Activated T-helper 1 cell treated with Interleukin-2 at 50 U/mL for 16 hours (primary cell): ENCODE data around the gene TBX21.
A peak's percentile ranks its signal among the peaks of the same experiment; 100 is the strongest.

ENCODE experiments used
- DNase-seq: peaks from one replicate; pipeline ENCODE4 v3.0.0-alpha.2; 2020; ENCODE audit warnings: low read depth

The TBX21 gene, protein sequence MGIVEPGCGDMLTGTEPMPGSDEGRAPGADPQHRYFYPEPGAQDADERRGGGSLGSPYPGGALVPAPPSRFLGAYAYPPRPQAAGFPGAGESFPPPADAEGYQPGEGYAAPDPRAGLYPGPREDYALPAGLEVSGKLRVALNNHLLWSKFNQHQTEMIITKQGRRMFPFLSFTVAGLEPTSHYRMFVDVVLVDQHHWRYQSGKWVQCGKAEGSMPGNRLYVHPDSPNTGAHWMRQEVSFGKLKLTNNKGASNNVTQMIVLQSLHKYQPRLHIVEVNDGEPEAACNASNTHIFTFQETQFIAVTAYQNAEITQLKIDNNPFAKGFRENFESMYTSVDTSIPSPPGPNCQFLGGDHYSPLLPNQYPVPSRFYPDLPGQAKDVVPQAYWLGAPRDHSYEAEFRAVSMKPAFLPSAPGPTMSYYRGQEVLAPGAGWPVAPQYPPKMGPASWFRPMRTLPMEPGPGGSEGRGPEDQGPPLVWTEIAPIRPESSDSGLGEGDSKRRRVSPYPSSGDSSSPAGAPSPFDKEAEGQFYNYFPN

DNA sequence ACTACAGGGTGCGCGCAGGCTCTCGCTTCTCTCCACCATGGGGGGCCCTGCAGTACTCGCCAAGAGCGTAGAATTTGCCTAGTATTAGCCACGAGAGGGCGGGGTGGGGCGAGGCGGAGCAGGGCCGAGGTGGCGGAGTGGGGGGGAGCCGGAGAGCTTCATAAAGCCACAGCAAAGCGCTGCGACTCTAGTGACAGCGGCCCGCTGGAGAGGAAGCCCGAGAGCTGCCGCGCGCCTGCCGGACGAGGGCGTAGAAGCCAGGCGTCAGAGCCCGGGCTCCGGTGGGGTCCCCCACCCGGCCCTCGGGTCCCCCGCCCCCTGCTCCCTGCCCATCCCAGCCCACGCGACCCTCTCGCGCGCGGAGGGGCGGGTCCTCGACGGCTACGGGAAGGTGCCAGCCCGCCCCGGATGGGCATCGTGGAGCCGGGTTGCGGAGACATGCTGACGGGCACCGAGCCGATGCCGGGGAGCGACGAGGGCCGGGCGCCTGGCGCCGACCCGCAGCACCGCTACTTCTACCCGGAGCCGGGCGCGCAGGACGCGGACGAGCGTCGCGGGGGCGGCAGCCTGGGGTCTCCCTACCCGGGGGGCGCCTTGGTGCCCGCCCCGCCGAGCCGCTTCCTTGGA, at the start of gene TBX21:
TBX21 (plus strand) TSS at position 190 of the 627 bp plus-strand sequence; CDS start at position 409, 219 bp downstream.
- peak; percentile 87 for DNase-seq

GRCh38 chr17:47684025-47684424, 49.0 kb upstream of the TBX21 start:
- no peak for DNase-seq

- DNase-seq: no peak
Measured at GRCh38 chr17:47684535-47685193, 48.4 kb upstream of the TBX21 start.

- no peak for DNase-seq
Measured at GRCh38 chr17:47685556-47686275, 47.3 kb upstream of the TBX21 start.

DNA sequence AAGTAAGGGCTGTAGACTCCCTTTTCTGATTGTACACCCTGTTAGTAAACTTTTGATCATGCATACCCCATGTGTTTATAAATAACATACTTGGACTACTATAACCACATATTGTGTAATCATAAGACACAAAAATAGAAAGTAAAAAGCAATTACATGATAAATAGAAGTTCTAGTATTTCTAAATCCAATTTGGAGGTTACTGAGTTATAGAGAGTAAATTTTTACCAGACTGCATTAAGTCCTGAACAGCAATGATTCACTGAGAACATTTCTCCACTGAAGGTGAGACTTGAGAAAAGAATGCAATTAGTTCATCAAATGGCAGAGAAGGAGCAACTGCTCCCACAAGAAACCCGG, 46.8 kb upstream of the TBX21 start:
- DNase-seq: no peak

DNA sequence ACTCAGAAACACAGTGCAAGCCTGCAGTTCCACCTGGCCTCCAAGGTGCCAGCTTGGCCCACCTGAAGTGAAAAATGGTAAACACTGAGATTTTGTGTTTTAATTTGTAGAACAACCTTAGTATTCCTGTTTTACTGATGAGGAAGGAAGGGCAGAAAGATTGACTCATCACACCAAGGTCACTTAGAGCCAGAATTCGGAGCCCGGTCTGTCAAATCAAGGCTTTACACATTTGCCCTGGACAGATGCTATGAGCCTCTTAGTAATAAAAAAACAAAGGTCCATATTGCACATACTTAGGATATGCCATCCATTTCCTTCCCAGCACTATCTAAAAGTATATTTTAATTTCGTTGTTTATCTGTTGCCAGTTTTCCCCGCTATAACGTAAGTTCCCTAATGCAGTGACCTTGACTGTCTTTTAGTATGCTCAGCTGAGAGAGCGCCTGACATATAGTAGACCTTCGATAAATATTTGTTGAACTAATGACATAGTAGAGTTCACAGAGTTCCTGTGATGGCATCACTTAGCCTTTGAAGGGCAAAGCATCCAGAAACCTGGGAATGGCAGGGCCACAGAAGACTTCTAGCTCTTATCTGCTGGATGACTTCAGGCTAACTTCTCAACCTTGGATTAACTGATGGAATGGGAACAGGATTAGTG, 46.2 kb upstream of the TBX21 start:
- no peak for DNase-seq

GRCh38 chr17:47687328-47687690, 45.7 kb upstream of the TBX21 start:
- DNase-seq: no peak

DNA sequence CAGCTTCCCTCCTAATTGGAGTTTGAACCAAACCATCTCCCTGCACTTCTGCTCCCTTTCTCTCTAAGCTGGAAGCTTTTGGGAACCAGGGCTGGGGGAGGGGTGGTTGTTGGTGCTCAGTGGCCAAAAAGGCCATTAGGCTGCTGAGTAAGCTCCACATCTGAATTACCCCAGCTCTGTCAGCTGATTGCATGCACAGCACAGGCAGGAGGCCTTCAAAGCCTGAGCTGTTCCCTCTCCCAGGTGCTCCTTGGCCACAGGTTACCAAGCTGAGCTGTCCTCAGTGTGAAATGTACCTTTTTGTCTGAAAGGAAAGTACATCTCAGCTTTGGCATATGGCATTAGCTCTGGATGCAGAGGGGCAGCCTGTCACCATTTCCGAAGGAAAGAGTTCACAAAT, 45.3 kb upstream of the TBX21 start:
- no peak for DNase-seq

- no peak for DNase-seq
Measured at GRCh38 chr17:47690121-47690520, 42.9 kb upstream of the TBX21 start.

GRCh38 chr17:47692137-47692894, 40.7 kb upstream of the TBX21 start:
- DNase-seq: no peak

GRCh38 chr17:47692895-47693730, 39.9 kb upstream of the TBX21 start:
- DNase-seq: no peak

GRCh38 chr17:47693731-47694580, 39.1 kb upstream of the TBX21 start, which contains the start of gene TBKBP1:
Gene TBKBP1 (plus strand): TSS chr17:47694161. CDS start chr17:47696113, 1,952 bp downstream.
- DNase-seq: peak; percentile 24

- no peak for DNase-seq
Measured at GRCh38 chr17:47694581-47695428, 38.2 kb upstream of the TBX21 start.

- no peak for DNase-seq
Measured at GRCh38 chr17:47695429-47696376, 37.3 kb upstream of the TBX21 start.

DNA sequence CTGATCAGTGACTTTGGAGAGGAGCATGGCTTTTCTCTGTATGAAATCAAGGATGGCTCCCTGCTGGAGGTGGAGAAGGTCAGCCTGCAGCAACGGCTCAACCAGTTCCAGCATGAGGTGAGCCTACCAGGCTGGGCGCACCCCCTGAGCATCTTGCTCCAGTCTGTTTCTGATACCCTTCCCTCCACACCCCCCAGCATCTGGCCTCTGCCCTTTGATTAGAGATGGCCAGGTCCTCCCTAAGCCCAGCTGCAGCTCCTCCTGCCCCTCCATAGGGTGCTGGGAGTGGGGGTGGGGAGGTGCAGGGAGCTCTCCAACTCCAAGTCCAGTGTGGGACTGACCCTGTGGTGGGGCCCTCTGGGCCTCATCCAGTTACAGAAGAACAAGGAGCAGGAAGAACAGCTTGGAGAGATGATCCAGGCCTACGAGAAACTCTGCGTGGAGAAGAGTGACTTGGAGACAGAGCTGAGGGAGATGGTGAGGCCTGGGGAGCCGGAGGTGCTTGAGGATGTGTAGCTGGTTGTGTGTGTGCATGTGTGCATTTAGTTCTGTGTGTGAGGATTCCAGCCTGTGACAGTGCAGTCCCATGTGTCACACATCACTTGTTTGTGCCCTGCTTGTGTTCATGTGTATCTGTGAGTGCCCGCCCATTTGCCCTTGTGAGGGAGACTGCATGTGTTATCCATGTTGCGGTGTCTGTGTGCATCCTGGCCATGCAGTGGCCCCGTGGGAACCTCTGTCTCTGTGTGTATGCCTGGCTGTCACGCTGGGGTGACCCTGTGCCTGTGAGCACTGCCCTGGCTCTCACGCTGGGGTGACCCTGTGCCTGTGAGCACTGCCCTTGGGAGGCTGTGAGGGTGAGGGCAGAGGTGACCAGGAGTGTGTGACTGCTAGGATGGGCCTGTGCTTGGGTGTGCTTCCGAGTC, 36.1 kb upstream of the TBX21 start:
- DNase-seq: no peak
